Left lobe of liver (tissue), 2 donors: ENCODE results near the gene DHX32. TPM values are rescaled to one million over a fixed set of nuclear protein-coding genes. Genes with fewer than 3 reads are reported as not detected.

ENCODE experiments used
- ATAC-seq: fragments of 200-7000 bp; cut with Tn5 transposase; one replicate; pipeline ENCODE4 v1.9.1; 2020; ENCODE audit warnings: mild to moderate bottlenecking, moderate library complexity
- DNase-seq: peaks from one replicate; pipeline ENCODE4 v3.0.0-alpha.2; 2020; ENCODE audit warnings: low spot score
- total RNA-seq: library from RNA; stranded (reverse); gene quantifications from one replicate; pipeline ENCODE4 v1.2.1, GENCODE V29; 2021
- donor health status: DM: no; HTN: no; CAD: no; lungs with moderate emphysema.
- donor health status: DM: no; HTN: yes; CAD: no.

DHX32 gene
- total RNA-seq, 1 donor from 2014 or later = 12.7 TPM

DNA sequence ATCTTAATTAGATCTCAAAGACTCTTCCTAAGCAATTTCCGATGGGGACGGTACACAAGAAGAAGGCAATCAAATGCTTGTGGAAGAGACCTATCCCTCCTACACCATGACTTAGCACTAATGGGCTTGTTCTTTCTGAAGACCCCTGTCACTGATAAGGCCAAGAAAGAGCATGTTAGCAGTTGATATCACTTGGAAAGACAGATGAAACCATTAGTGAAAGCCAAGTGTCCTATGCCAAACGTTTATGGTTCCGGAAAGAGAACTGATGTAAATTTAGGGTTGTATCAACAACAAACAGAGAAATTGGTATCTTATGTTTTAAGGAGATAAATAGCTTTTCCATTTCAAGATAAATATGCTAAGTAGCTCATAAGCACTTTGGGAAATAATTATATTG, 64.5 kb downstream of the DHX32 start:
- no peak for DNase-seq
- ATAC-seq = no peak

DNA sequence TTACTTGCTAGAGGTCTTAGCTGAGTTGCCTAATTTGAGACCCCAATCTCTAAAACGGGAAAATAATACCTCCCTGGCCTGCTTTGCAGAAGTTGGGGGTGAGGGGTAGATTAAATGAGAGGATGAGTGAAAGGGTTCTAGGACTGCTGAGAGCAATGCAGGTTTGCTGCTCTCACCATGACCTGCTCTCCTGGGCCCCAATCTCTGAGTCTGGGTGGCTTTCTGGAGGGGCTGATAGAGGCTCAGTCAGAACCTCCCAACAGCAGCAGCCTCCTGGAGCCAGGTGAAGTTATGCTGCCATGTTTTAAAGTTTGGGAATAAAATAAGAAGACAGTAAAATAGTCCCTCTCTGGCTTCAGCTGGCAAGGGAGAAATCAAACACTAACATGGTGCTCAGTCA, 65.3 kb downstream of the DHX32 start:
- DNase-seq (no peak), ATAC-seq (no peak)

DNA sequence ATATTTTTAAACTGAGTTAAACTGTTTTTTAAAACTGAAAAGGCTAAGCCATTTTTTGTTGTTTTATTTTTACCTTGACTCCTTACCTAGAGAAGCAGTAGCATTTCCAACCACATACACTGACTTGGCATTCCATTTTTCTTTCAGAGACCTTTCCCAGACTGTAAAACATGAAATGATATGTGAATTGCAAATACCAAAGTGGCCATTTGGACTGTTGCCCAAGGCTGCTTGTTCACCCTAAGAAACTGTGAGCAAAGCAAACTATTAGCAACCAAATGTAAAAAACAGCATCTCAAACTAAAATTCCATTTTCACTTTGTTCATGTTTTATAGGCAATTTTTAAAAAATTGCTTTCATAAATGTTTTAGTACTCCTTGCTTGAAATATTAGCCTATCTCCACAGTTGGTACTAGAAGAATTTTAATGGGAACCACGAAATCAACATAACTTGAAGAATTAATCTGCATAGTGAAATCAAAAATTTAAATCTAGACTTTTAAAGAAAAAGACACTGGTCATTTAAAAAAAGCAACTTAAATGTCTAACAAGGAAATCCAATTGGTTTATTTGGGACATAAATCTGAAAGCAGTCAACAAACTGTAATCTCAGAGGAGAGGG, 68.9 kb downstream of the DHX32 start:
- DNase-seq (no peak), ATAC-seq (no peak)

DNA sequence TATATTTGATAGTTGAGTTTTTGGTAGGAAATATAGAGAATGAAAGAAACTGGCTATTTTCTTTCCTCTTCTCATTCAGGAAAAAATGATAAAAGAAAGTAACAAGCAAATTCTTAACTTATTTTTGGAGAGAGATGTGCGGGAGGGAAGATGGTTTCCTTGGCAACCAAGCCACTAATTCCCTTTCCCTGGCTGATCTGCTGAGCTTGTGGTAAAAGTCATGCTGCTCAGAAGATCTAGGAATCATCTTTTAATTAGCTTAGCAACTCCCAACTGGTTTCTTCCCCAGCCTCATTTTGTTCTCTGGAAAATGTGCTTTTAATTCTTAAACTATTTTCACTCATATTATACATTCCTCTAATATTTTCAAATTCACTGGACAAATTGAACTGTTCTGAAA, 69.8 kb downstream of the DHX32 start:
- ATAC-seq (no peak), DNase-seq (no peak)

DNA sequence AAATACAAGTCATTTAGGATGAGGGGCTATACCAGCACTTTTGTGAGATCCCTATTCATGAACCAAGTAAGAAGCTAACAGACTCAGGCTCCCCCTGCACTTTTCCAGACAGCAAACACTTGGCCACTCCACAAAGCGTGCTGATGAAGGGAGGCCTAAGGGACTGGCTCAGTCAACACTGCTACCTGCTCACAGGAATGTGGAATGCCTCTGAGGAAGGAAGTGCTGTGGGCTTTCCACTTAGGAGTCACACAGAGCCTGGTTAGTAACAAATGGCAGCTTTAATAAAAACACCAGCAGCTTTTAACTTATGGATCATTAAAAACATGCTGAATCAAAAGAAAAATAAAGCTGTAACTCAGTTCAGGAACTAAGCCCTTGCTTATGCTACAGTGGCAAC, 73.0 kb downstream of the DHX32 start:
- no peak for ATAC-seq
- no peak for DNase-seq

DNA sequence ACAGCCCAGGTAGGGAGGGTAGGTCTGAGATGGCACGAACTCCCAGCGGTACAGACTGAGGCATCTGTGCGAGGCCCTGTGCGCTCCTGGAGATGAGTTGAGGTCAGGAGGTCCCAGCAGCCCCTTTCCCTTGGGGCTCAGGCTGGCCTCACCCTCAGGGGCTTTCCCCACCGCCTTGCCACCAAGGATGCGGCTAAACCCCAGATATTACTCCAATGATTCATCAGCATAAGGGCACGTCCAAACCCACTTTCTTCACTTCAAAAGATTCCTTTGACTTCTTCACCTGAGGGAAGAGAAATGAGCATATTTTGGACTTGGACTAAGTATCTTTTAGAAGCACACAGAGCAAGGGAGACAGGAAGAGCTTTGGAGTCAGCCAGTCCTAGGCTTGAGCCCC, 78.4 kb downstream of the DHX32 start:
- DNase-seq (no peak), ATAC-seq (no peak)

DNA sequence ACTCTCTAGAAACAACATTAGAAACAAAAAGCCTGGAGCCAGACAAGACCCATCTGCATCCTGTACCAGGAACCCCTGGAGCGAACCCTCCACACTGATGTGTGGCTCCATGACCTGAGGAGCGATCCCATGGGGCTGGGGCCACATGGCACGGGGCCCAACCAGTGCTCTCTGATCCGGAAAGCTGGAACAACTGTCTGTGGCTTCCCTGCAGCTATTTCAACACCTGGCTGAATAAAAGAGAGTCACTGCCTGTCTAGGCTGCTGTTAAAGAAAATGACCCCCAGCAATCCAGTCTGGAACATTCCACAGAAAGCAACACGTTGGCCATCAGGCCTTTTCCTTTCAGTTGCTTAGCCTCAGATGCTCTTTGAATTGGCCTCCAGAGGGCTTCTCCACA, 79.0 kb downstream of the DHX32 start:
- ATAC-seq (no peak), DNase-seq (no peak)

DNA sequence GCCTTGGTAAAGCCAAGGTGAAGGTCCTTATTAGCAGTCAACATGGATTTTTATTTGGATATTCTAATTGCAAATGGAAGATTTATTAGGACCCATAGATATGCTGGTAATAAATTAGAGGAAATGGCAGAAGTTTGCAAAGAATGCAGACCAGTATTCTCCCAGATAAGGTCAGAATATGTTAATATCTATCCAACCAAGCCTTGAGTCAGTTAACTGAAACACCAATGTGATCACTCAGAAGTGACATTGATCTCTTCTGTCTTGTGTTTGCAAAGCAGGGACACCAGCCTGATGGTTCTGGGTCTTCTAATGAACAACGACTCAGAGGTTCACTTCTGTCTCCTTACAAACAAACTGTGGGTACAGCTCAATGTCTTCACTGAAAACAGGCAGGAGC, 79.5 kb downstream of the DHX32 start:
- DNase-seq (no peak), ATAC-seq (no peak)

DNA sequence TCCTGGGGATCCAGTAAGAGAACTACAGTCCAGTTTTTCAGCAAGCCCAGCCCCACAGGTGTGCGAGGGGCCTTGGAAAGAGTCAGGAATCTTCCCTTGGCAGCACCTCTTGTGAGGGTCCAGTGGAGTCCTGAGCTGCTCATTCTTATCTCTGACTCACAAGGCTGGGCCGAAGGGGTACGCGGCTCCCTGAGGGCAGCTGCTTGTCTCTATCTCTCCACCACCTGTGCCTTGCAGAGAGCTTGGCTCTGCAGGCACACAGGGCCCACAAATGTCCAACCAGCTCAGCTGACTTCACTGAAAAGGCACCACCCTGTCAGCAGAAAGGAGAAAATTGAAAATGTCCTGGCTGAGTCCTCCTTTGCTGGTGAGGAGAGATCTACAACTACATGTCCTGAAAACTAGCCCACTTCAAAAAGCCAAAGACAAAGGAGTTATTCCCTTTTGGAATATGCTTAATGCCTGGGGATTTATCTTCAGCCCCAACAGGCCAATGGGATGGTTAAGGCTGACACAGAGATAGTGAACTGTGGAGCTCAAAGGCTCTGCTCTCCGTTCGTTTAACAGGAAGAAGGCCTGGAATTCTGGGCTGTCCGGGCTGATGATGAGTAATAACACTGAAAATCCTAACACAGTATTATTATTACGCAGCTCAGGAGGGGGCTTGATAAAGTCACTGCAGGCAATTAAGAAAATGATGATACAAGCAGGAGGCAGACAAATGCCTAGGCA, 81.5 kb downstream of the DHX32 start:
- no peak for DNase-seq
- no peak for ATAC-seq

DNA sequence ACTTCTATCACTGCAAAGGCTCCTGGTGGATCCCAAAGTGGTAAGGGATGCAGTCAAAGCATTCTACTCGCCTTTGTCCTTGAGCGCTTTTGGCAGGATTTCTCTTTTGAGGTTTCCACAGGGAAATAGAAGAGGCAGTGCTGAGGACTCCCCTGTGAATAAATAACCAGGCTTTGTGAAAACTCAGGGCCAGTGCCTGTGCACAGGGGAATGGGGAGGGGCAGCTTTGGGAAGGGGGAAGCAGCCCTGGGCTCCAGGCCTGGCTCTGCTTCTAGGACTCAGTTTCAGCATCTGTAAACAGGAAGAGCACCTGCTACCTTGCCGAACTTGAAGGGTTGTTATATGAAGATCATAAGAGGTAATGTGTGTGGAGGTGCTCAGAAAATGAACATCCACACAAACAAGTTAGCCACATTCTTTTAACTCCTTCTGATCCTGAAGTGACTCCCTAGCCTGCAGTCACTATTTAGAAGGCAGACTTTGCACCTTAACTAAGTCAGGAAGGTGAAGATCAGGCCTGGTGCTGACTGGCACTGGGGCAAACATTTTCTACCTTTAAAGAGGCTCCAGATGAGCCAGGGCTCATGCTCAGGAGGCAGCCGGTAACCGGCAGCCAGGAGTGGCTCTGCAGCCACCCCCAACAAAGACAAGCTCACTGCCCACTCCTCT, 83.0 kb downstream of the DHX32 start:
- ATAC-seq (no peak), DNase-seq (no peak)

DNA sequence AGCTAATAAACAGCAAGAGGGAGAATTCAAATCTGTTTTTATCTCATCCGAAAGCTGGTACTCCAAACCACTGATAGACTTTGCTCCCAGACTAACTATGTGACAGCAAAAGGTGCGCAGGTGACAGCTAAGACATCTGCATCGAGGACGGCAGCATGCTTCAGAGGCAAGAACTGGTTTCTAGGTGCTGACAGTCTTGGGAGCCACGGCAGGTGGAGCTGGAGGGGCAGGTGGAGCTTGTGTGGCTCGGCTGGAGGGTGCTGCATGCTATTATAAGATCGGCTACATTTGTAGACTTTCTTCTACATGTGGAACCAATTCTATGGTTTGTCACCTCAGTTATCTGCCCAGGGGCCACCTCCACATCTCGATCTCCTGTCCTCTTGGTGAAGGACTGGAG, 83.7 kb downstream of the DHX32 start:
- no peak for DNase-seq
- no peak for ATAC-seq

DNA sequence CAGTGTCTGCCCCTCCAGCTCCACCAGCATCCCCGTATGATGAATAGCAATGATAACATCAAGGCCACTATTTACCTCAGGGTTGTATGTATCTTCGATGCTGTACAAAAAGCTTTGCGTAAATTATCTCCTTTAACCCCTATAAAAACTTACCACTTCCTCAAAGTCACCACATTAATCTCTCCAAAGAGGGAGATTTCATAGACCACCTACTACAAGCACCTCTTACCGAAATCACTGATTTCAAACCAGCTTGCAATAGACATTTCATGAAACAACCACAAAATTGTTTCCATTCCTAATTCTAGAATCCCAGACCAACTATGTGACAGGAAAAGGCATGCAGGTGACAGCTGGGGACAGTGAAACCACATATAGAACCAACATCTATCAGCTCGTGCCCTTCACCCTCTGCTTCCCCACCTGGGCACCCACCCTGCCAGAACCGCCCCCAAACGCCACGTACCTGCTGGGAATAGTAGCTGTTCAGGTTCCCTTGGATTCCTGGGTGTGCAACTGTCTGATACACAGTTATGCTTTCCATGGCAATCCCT, 85.4 kb downstream of the DHX32 start:
- DNase-seq = no peak
- no peak for ATAC-seq

DNA sequence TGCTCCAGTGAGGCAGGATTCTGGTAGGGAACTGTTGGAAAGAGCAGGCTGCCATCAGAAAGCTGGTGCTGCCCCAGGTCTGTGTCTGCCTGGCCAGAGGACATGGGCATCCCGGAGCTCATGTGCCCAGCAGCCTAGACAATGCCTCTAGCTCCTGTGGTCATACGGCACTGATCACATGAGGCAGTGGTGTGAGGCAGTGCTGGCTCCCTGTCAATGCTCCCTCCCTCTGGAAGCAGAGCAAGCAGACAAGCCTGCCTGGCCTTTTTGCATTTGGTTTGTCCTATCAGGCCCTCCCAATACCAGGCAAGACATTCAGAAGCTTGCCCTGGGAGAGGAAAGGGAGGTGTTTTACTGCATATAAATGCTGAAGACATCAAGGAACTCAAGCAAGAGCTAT, 86.0 kb downstream of the DHX32 start:
- no peak for ATAC-seq

DNA sequence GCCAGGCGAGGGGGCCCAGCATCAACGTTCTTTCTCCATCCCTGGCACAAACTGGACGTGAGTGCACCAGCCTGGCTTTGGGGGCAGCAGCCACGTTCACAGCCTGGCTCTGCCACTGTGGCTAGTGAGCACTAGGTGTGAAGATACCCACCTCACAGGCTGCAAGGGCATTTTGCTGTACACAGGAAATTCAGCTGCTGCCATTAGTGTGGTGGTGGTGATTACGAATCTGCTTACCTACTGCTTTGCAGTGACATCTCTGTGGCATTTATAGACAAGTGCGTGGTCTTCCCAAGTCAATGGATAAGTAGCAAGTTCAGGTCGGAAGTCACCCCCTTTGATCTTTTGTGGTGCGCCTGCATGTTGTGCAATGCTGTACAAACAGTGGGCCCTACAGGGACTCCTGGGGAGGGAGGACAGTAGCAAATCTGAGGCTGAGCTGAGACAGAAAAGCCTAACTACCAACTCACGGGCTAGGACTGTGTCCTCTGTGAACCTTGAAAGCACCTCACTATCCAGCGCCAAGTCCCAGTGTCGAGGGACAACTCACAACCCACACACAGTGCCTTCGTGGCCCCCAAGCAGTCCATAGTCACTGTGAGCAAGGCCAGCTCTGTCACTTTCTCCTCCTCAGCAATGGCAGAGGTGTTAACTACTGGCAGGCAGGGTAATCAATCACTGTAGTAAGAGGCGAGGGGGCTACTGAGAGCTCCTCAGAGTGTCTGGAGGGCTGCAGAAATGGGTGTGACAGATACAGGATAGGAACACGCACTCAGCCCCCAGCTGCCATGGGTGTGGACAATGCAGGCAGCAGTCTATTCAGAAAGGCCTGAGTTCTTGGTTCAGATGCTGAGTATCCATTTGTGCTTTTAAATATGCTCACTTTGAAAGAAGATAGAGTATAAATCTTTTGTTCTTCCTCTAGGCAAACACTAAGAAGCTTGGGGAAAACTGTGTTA, 88.5 kb downstream of the DHX32 start:
- no peak for ATAC-seq
- no peak for DNase-seq

More for the DNA sequence above, 86.0 kb downstream of the DHX32 start:
- DNase-seq = no peak

DNA sequence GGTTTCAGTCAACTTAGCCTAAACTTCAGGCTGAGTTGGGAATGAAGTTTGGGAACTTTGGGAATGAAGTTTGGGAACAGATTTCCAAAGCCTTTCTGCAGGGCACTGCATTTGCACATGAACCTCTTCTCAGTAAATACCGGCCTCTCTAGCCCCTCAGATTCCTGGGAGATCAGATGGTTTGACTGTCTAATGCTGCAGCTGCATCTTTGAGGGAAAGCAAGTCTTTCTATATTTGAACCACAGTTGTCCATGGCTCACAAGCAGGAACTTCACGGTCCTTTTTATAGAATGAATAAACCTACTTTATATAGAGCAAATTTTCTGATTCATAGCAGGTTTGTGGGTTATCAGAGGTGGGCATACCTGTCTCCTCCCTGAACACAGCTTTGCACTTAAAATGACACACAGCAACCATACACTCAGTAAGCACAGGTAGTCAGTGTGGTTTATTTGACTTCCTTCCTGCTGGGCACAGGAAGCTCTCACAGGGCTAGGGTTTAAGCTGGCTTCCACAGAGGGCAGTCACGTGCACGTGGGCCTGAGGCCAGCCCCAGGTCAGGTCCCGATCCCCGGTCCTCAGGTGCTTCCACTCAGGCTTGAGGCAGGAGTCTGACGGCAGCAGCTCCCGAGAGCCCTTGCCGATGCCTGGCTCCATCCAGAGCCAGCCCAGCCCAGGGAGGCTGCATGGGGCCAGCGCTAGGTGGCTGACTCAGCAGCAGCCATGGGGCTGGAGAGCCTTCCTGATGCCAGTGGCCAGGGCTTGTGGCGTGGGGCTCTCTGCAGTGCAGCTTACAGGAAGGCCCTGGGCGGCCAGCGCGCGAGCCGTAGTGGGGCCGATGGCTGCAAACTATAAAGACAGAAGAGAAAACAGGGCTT, 92.7 kb downstream of the DHX32 start:
- DNase-seq = no peak
- ATAC-seq = no peak

Other genes with a start within 250 kb of the DHX32 start
- not detected for gene TEX36, start 198.1 kb downstream of the DHX32 start, total RNA-seq
- gene EDRF1, start 161.6 kb downstream of the DHX32 start, total RNA-seq = 5.7 TPM
- gene MMP21, start 105.5 kb downstream of the DHX32 start, total RNA-seq = 0.20 TPM
- 28.3 TPM for gene UROS, start 58.0 kb downstream of the DHX32 start, total RNA-seq
- 25.3 TPM for gene BCCIP, start 57.7 kb downstream of the DHX32 start, total RNA-seq
- not detected for gene FANK1, start 15.3 kb upstream of the DHX32 start, total RNA-seq